H7 (cell line): ENCODE data around the gene TPCN1. TPM values are rescaled to one million over a fixed set of nuclear protein-coding genes. Genes with fewer than 3 reads are reported as not detected.

Source experiments
- DNase-seq: peaks from one replicate; pipeline ENCODE4 v3.0.0; 2012
- H3K27me3 ChIP-seq: 2 replicates; pipeline ENCODE4 v1.6.0; 2011; ENCODE audit warnings: mild to moderate bottlenecking, low read length; ENCODE audit not compliant: control insufficient read depth, insufficient read depth
- H3K36me3 ChIP-seq: replicated peaks from 2 replicates; pipeline ENCODE4 v1.5.1; 2011; ENCODE audit warnings: low read length; ENCODE audit not compliant: control insufficient read depth, insufficient read depth
- H3K4me3 ChIP-seq: 2 replicates; pipeline ENCODE4 v1.5.1; 2011; ENCODE audit warnings: low read depth, mild to moderate bottlenecking, control low read depth, low read length, moderate library complexity; ENCODE audit not compliant: insufficient read depth
- total RNA-seq: library from RNA; depleted of rRNA; stranded (reverse); fragments of >200 nt; shearing (Covaris generic); gene quantifications from 2 replicates; pipeline ENCODE4 v1.2.3, GENCODE V29; 2014

TPCN1 gene
- total RNA-seq, 1 experiment from 2014 or later, result 19.2 TPM

- DNase-seq, result no peak
- H3K36me3 ChIP-seq, result peaks cover 12% of the 10 kb centered on the region
- no peak overlapping the region for H3K4me3 ChIP-seq
- no peaks in the 10 kb centered on the region for H3K27me3 ChIP-seq
These were observed 5.7 kb downstream of the TPCN1 start for GRCh38 chr12:113226696-113227568.

- no peak for DNase-seq
- Histone ChIP-seq H3K27me3 (no peaks in the 10 kb centered on the region), H3K36me3 (peaks cover 17% of the 10 kb centered on the region), H3K4me3 (no peak overlapping the region)
These were observed 6.6 kb downstream of the TPCN1 start for GRCh38 chr12:113227686-113228391.

GRCh38 chr12:113228394-113229028, 7.2 kb downstream of the TPCN1 start:
- no peak overlapping the region for H3K4me3 ChIP-seq
- DNase-seq, result no peak
- peaks cover 17% of the 10 kb centered on the region for H3K36me3 ChIP-seq
- no peaks in the 10 kb centered on the region for H3K27me3 ChIP-seq

- no peak overlapping the region for H3K4me3 ChIP-seq
- peaks cover 17% of the 10 kb centered on the region for H3K36me3 ChIP-seq
- DNase-seq, result no peak
- H3K27me3 ChIP-seq, result no peaks in the 10 kb centered on the region
These were observed 9.3 kb downstream of the TPCN1 start for GRCh38 chr12:113230315-113231234.

- no peak for DNase-seq
- H3K27me3 ChIP-seq, result no peaks in the 10 kb centered on the region
- no peak overlapping the region for H3K4me3 ChIP-seq
- H3K36me3 ChIP-seq, result peaks cover 17% of the 10 kb centered on the region
These were observed 10.2 kb downstream of the TPCN1 start for GRCh38 chr12:113231235-113232088.

- Histone ChIP-seq H3K27me3 (no peaks in the 10 kb centered on the region), H3K36me3 (peaks cover 15% of the 10 kb centered on the region), H3K4me3 (no peak overlapping the region)
- DNase-seq, result no peak
These were observed 11.0 kb downstream of the TPCN1 start for GRCh38 chr12:113232089-113232839.

GRCh38 chr12:113232840-113233585, 11.7 kb downstream of the TPCN1 start:
- peak; percentile 85 for DNase-seq
- no peaks in the 10 kb centered on the region for H3K27me3 ChIP-seq
- no peak overlapping the region for H3K4me3 ChIP-seq
- peaks cover 12% of the 10 kb centered on the region for H3K36me3 ChIP-seq

GRCh38 chr12:113233967-113234366, 12.7 kb downstream of the TPCN1 start:
- Histone ChIP-seq H3K36me3 (peaks cover 12% of the 10 kb centered on the region), H3K27me3 (no peaks in the 10 kb centered on the region), H3K4me3 (no peak overlapping the region)
- DNase-seq, result no peak

GRCh38 chr12:113234483-113234882, 13.2 kb downstream of the TPCN1 start:
- no peak for DNase-seq
- H3K27me3 ChIP-seq, result no peaks in the 10 kb centered on the region
- H3K36me3 ChIP-seq, result peaks cover 11% of the 10 kb centered on the region
- no peak overlapping the region for H3K4me3 ChIP-seq

- Histone ChIP-seq H3K36me3 (peaks cover 8% of the 10 kb centered on the region), H3K4me3 (no peak overlapping the region), H3K27me3 (no peaks in the 10 kb centered on the region)
- no peak for DNase-seq
These were observed 14.7 kb downstream of the TPCN1 start for GRCh38 chr12:113235976-113236375.

GRCh38 chr12:113236539-113237399, 15.5 kb downstream of the TPCN1 start:
- peaks cover 6% of the 10 kb centered on the region; the same call in 1 of the 2 replicates for H3K36me3 ChIP-seq
- no peaks in the 10 kb centered on the region for H3K27me3 ChIP-seq
- H3K4me3 ChIP-seq, result no peak overlapping the region
- no peak for DNase-seq
